Kidney epithelial cell (primary cell): Measurements from ENCODE around the gene SPCS1. TPM values are rescaled to one million over a fixed set of nuclear protein-coding genes. Genes with fewer than 3 reads are reported as not detected.

Experiments
- DNase-seq: peaks from one replicate; pipeline ENCODE4 v3.0.0-alpha.2; 2010; ENCODE audit warnings: low read depth
- H3K27me3 ChIP-seq: 2 replicates; pipeline ENCODE4 v1.6.0; 2011; ENCODE audit warnings: low read length; ENCODE audit not compliant: control insufficient read depth, insufficient read depth
- H3K36me3 ChIP-seq: 2 replicates; pipeline ENCODE4 v1.5.1; 2011; ENCODE audit warnings: low read length; ENCODE audit not compliant: control insufficient read depth, insufficient read depth
- H3K4me3 ChIP-seq: 2 replicates; pipeline ENCODE4 v1.5.1; 2011; ENCODE audit warnings: low read depth, mild to moderate bottlenecking, control low read depth, low read length
- CTCF ChIP-seq: IDR thresholded peaks from 2 replicates; pipeline ENCODE4 v1.5.1; 2011; ENCODE audit warnings: mild to moderate bottlenecking, moderate library complexity, low read length, control low read depth, inconsistent platforms; ENCODE audit not compliant: insufficient read depth, poor library complexity, severe bottlenecking
- total RNA-seq: library from RNA; depleted of rRNA; stranded (reverse); fragments of >200 nt; gene quantifications from 2 replicates; pipeline ENCODE4 v1.2.3, GENCODE V29; 2015

SPCS1 gene
- total RNA-seq, 1 donor from 2014 or later: 237 TPM

GRCh38 chr3:52697632-52697965 lies 8.3 kb upstream of the SPCS1 start:
- H3K36me3 ChIP-seq: peaks cover 2% of the 10 kb centered on the region
- no peaks in the 10 kb centered on the region for H3K27me3 ChIP-seq
- H3K4me3 ChIP-seq: no peak overlapping the region
- no peak for TF ChIP-seq CTCF
- DNase-seq: no peak

DNA sequence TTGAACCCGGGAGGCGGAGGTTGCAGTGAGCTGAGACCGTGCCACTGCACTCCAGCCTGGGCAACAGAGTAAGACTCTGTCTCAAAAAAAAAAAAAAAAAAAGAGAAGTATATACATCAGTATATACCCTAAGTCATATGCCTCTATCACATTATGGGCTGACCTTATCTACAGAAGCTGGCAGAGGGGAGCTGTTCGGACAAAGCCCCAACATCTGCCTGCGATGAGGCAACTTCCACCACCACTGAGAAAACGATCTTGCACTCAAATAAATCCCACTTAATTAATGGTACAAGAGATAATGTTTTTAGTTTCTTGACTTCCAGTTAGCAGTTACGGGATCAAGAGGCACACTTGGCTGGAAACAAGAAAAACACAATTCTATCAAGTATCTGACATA lies 2.6 kb upstream of the SPCS1 start:
- Histone ChIP-seq H3K36me3 (no peaks in the 10 kb centered on the region), H3K27me3 (no peaks in the 10 kb centered on the region), H3K4me3 (no peak overlapping the region)
- DNase-seq: no peak
- TF ChIP-seq CTCF: no peak

- no peaks in the 10 kb centered on the region for H3K36me3 ChIP-seq
- TF ChIP-seq CTCF: no peak
- DNase-seq: no peak
These were observed 1.1 kb upstream of the SPCS1 start for GRCh38 chr3:52704611-52705437.

GRCh38 chr3:52705438-52705687 lies 543 bp upstream of the SPCS1 start:
- no peak for TF ChIP-seq CTCF
- no peaks in the 10 kb centered on the region for H3K36me3 ChIP-seq
- H3K27me3 ChIP-seq: no peaks in the 10 kb centered on the region
- H3K4me3 ChIP-seq: peak overlapping the region; percentile 88
- DNase-seq: no peak

More at GRCh38 chr3:52704611-52705437, 1.1 kb upstream of the SPCS1 start:
- peak overlapping the region; percentile 88 for H3K4me3 ChIP-seq
- H3K27me3 ChIP-seq: no peaks in the 10 kb centered on the region

- TF ChIP-seq CTCF: no peak
- H3K27me3 ChIP-seq: no peaks in the 10 kb centered on the region
- no peaks in the 10 kb centered on the region for H3K36me3 ChIP-seq
- no peak for DNase-seq
- no peak overlapping the region for H3K4me3 ChIP-seq
These were observed 1.7 kb downstream of the SPCS1 start for GRCh38 chr3:52707585-52707984.

DNA sequence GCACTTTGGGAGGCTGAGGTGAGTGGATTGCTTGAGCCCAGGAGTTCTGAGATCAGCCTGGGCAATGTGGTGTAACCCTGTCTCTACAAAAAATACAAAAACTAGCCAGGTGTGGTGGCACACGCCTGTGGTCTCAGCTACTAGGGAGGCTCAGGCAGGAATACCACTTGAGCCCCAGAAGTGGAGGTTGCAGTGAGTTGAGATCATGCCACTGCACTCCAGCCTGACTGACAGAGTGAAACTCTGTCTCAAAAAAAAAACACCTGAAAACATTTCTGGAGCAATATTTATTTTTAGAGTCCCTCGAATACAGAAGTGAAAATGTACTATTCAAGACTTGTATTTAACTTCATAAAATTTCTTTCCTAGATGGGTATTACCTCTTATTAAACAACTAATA lies 4.6 kb downstream of the SPCS1 start:
- no peaks in the 10 kb centered on the region for H3K27me3 ChIP-seq
- H3K4me3 ChIP-seq: no peak overlapping the region
- no peak for DNase-seq
- no peak for TF ChIP-seq CTCF
- H3K36me3 ChIP-seq: no peaks in the 10 kb centered on the region
